Measurements from ENCODE around the gene ZFAND5.

The ZFAND5 gene

GRCh38 chr9:72384710-72385485 lies 19.9 kb upstream of the ZFAND5 start:
- H3K9me3 ChIP-seq (ENCODE audit: low read length): no peaks in the 10 kb centered on the region
- H3K4me1 ChIP-seq (ENCODE audit: insufficient read depth, low read length): no peaks in the 10 kb centered on the region
- H3K4me3 ChIP-seq (ENCODE audit: low read length): no peak overlapping the region
- no peaks in the 10 kb centered on the region for H3K27me3 ChIP-seq (ENCODE audit: insufficient read depth, low read length)
- no peaks in the 10 kb centered on the region for H3K36me3 ChIP-seq (ENCODE audit: insufficient read depth, low read length)
- no peak overlapping the region for H2AFZ ChIP-seq (ENCODE audit: low read depth, low read length)

- H2AFZ ChIP-seq (ENCODE audit: low read depth, low read length): no peak overlapping the region
- no peaks in the 10 kb centered on the region for H3K36me3 ChIP-seq (ENCODE audit: insufficient read depth, low read length)
- H3K9me3 ChIP-seq (ENCODE audit: low read length): no peaks in the 10 kb centered on the region
- no peak overlapping the region for H3K4me3 ChIP-seq (ENCODE audit: low read length)
- H3K27me3 ChIP-seq (ENCODE audit: insufficient read depth, low read length): no peaks in the 10 kb centered on the region
- H3K4me1 ChIP-seq (ENCODE audit: insufficient read depth, low read length): no peaks in the 10 kb centered on the region
Measured at GRCh38 chr9:72383978-72384709, 19.1 kb upstream of the ZFAND5 start.

GRCh38 chr9:72382405-72382804 lies 17.4 kb upstream of the ZFAND5 start:
- no peaks in the 10 kb centered on the region for H3K36me3 ChIP-seq (ENCODE audit: insufficient read depth, low read length)
- H3K27me3 ChIP-seq (ENCODE audit: insufficient read depth, low read length): no peaks in the 10 kb centered on the region
- H3K9me3 ChIP-seq (ENCODE audit: low read length): no peaks in the 10 kb centered on the region

GRCh38 chr9:72377041-72377440 lies 12.0 kb upstream of the ZFAND5 start:
- H3K4me3 ChIP-seq (ENCODE audit: low read length): no peak overlapping the region
- H3K36me3 ChIP-seq (ENCODE audit: insufficient read depth, low read length): no peaks in the 10 kb centered on the region
- H2AFZ ChIP-seq (ENCODE audit: low read depth, low read length): no peak overlapping the region
- H3K27me3 ChIP-seq (ENCODE audit: insufficient read depth, low read length): no peaks in the 10 kb centered on the region
- no peaks in the 10 kb centered on the region for H3K4me1 ChIP-seq (ENCODE audit: insufficient read depth, low read length)
- H3K9me3 ChIP-seq (ENCODE audit: low read length): peaks cover 2% of the 10 kb centered on the region

More at GRCh38 chr9:72382405-72382804, 17.4 kb upstream of the ZFAND5 start:
- H3K4me1 ChIP-seq (ENCODE audit: insufficient read depth, low read length): no peaks in the 10 kb centered on the region
- no peak overlapping the region for H2AFZ ChIP-seq (ENCODE audit: low read depth, low read length)
- H3K4me3 ChIP-seq (ENCODE audit: low read length): no peak overlapping the region

- H3K27me3 ChIP-seq (ENCODE audit: insufficient read depth, low read length): no peaks in the 10 kb centered on the region
- H3K9me3 ChIP-seq (ENCODE audit: low read length): peaks cover 2% of the 10 kb centered on the region
- H3K4me3 ChIP-seq (ENCODE audit: low read length): no peak overlapping the region
- peaks cover 6% of the 10 kb centered on the region for H3K4me1 ChIP-seq (ENCODE audit: insufficient read depth, low read length)
- H2AFZ ChIP-seq (ENCODE audit: low read depth, low read length): no peak overlapping the region
- no peaks in the 10 kb centered on the region for H3K36me3 ChIP-seq (ENCODE audit: insufficient read depth, low read length)
Measured at GRCh38 chr9:72371151-72371550, 6.1 kb upstream of the ZFAND5 start.

- no peaks in the 10 kb centered on the region for H3K27me3 ChIP-seq (ENCODE audit: insufficient read depth, low read length)
- no peaks in the 10 kb centered on the region for H3K9me3 ChIP-seq (ENCODE audit: low read length)
- peaks cover 27% of the 10 kb centered on the region for H3K4me1 ChIP-seq (ENCODE audit: insufficient read depth, low read length)
- peak overlapping the region; percentile 51 for H3K4me3 ChIP-seq (ENCODE audit: low read length)
- peaks cover 17% of the 10 kb centered on the region for H3K36me3 ChIP-seq (ENCODE audit: insufficient read depth, low read length)
- H2AFZ ChIP-seq (ENCODE audit: low read depth, low read length): peak overlapping the region; percentile 44
Measured at GRCh38 chr9:72365525-72366256, 683 bp upstream of the ZFAND5 start.

GRCh38 chr9:72363908-72364678 lies 915 bp downstream of the ZFAND5 start:
- H3K36me3 ChIP-seq (ENCODE audit: insufficient read depth, low read length): peaks cover 32% of the 10 kb centered on the region
- no peaks in the 10 kb centered on the region for H3K27me3 ChIP-seq (ENCODE audit: insufficient read depth, low read length)
- H3K4me3 ChIP-seq (ENCODE audit: low read length): peak overlapping the region; percentile 99
- no peaks in the 10 kb centered on the region for H3K9me3 ChIP-seq (ENCODE audit: low read length)
- no peak overlapping the region for H2AFZ ChIP-seq (ENCODE audit: low read depth, low read length)
- H3K4me1 ChIP-seq (ENCODE audit: insufficient read depth, low read length): peaks cover 41% of the 10 kb centered on the region

- Histone ChIP-seq H3K4me3 (ENCODE audit: low read length) (peak overlapping the region; percentile 99), H3K4me1 (ENCODE audit: insufficient read depth, low read length) (peaks cover 46% of the 10 kb centered on the region), H3K36me3 (ENCODE audit: insufficient read depth, low read length) (peaks cover 41% of the 10 kb centered on the region), H3K9me3 (ENCODE audit: low read length) (no peaks in the 10 kb centered on the region), H3K27me3 (ENCODE audit: insufficient read depth, low read length) (no peaks in the 10 kb centered on the region), H2AFZ (ENCODE audit: low read depth, low read length) (no peak overlapping the region)
Measured at GRCh38 chr9:72363236-72363635, 1.8 kb downstream of the ZFAND5 start.

- Histone ChIP-seq H3K36me3 (ENCODE audit: insufficient read depth, low read length) (peaks cover 46% of the 10 kb centered on the region), H3K9me3 (ENCODE audit: low read length) (no peaks in the 10 kb centered on the region), H3K4me1 (ENCODE audit: insufficient read depth, low read length) (peaks cover 48% of the 10 kb centered on the region), H3K27me3 (ENCODE audit: insufficient read depth, low read length) (no peaks in the 10 kb centered on the region), H2AFZ (ENCODE audit: low read depth, low read length) (no peak overlapping the region), H3K4me3 (ENCODE audit: low read length) (peak overlapping the region; percentile 99)
Measured at GRCh38 chr9:72362680-72363139, 2.3 kb downstream of the ZFAND5 start.

GRCh38 chr9:72362118-72362531 lies 2.9 kb downstream of the ZFAND5 start:
- peaks cover 48% of the 10 kb centered on the region for H3K4me1 ChIP-seq (ENCODE audit: insufficient read depth, low read length)
- peaks cover 52% of the 10 kb centered on the region for H3K36me3 ChIP-seq (ENCODE audit: insufficient read depth, low read length)

GRCh38 chr9:72361217-72361616 lies 3.8 kb downstream of the ZFAND5 start:
- Histone ChIP-seq H3K27me3 (ENCODE audit: insufficient read depth, low read length) (no peaks in the 10 kb centered on the region), H3K4me3 (ENCODE audit: low read length) (peak overlapping the region; percentile 99), H2AFZ (ENCODE audit: low read depth, low read length) (no peak overlapping the region), H3K4me1 (ENCODE audit: insufficient read depth, low read length) (peaks cover 42% of the 10 kb centered on the region), H3K36me3 (ENCODE audit: insufficient read depth, low read length) (peaks cover 61% of the 10 kb centered on the region), H3K9me3 (ENCODE audit: low read length) (no peaks in the 10 kb centered on the region)

More at GRCh38 chr9:72362118-72362531, 2.9 kb downstream of the ZFAND5 start:
- peak overlapping the region; percentile 99 for H3K4me3 ChIP-seq (ENCODE audit: low read length)
- no peak overlapping the region for H2AFZ ChIP-seq (ENCODE audit: low read depth, low read length)
- H3K9me3 ChIP-seq (ENCODE audit: low read length): no peaks in the 10 kb centered on the region
- H3K27me3 ChIP-seq (ENCODE audit: insufficient read depth, low read length): no peaks in the 10 kb centered on the region

- Histone ChIP-seq H3K9me3 (ENCODE audit: low read length) (no peaks in the 10 kb centered on the region), H3K36me3 (ENCODE audit: insufficient read depth, low read length) (peaks cover 70% of the 10 kb centered on the region), H2AFZ (ENCODE audit: low read depth, low read length) (no peak overlapping the region), H3K4me3 (ENCODE audit: low read length) (no peak overlapping the region), H3K27me3 (ENCODE audit: insufficient read depth, low read length) (no peaks in the 10 kb centered on the region), H3K4me1 (ENCODE audit: insufficient read depth, low read length) (peaks cover 42% of the 10 kb centered on the region)
Measured at GRCh38 chr9:72360324-72360723, 4.7 kb downstream of the ZFAND5 start.
